HG02678 (cell line): ENCODE results near the gene OR5J2.
"Not testable (repeated sequence)": the region's sequence is repeated elsewhere in the genome, so short reads cannot be mapped to it uniquely, and the experiment has no call there.

ENCODE experiments used
- ATAC-seq: cut with Tn5 transposase; IDR thresholded peaks from one replicate; pipeline ENCODE4 v1.9.1; 2021; ENCODE audit warnings: mild to moderate bottlenecking, moderate library complexity; ENCODE audit not compliant: unreplicated experiment

Gene OR5J2

DNA sequence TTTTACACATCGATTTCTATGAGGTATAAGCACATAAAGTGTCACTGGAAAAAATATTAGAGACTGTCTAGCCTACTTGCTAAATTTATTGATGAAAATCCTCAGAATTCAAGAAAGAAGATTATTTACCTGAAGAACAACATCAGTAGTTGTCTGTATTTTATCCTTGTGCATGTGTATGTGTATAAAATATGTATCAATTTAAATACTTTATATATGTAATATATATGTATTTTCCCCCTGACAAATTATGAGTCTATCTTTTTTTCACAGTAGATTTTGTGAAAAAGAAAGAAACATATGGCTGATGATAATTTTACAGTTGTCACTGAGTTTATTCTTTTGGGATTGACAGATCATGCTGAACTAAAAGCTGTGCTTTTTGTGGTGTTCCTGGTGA is at the start of gene OR5J2:
OR5J2 (plus strand) TSS at position 301 of the 400 bp plus-strand sequence; CDS start at position 301, 0 bp downstream.
- no peak for ATAC-seq

DNA sequence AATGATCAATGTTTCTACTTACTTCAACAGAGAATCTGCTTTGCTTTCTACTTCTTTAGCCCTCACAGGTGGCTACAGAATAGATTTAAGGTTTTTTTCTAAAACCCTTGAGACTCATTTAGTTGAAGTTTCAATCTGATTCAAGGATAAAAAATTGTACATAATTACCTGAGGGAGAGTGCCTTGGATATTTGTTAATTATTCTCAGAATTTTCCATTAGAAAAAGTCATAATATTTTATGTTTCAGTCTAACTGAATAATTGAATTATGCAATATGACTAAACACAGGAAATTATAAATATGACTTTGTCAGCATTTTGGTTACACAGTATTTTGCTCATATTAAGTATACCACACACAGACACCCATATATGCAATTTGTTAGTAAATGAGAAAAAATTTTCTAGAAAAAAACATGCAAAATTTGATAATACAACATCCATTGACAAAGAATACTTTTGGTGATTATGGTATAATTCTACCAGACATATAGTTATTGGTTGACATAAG is 36.2 kb upstream of the OR5J2 start, which contains the start of gene OR8J3:
OR8J3 (minus strand) TSS at position 51 of the 511 bp plus-strand sequence. CDS start 2,483 bp downstream, outside the sequence.
- no peak for ATAC-seq

DNA sequence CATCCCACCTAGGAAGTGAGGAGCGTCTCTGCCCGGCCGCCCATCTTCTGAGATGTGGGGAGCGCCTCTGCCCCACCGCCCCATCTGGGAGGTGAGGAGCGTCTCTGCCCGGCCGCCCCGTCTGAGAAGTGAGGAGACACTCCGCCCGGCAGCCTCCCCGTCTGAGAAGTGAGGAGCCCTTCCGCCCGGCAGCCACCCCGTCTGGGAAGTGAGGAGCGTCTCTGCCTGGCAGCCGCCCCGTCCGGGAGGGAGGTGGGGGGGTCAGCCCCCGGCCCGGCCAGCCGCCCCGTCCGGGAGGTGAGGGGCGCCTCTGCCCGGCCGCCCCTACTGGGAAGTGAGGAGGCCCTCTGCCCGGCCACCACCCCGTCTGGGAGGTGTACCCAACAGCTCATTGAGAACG is 32.7 kb upstream of the OR5J2 start:
- not testable (repeated sequence) for ATAC-seq

DNA sequence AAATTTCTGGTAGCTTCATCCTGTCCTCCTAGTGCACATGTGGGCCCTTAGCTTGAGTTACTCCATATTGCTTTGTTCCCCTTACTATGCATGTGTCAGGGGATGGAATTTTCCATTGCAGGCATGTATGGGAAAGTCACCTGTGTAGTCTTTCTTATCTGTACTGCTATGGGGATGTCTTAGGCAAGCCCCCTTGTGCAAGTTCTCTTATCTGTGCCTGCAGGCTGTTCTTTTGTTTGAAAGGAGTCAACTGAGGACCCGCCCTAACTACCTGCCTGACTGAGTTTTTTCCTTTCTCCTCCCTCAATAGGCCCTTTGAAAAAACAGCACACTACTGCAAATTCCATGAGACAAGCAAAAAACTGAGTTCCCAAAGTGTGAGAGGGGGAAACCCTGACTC is 25.0 kb upstream of the OR5J2 start:
- no peak for ATAC-seq

DNA sequence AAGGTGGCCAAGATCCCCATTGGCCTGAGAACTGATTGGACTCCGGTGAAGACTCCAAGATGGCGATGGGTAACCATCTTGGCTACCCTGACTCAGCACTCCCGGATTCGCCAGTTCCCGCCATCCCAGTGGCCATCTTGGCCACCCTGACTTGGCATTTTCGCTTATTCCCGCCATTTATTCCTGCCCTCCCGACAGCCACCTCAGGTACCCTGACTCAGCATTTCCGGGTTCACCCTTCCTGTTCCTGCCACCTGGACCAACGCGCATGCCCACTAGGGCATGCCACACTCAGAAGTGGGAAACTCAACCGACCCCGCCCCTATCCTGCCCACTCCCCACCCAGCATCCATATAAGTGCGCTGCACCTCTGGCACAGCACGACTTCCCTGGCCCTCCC is 24.1 kb upstream of the OR5J2 start:
- ATAC-seq: no peak

DNA sequence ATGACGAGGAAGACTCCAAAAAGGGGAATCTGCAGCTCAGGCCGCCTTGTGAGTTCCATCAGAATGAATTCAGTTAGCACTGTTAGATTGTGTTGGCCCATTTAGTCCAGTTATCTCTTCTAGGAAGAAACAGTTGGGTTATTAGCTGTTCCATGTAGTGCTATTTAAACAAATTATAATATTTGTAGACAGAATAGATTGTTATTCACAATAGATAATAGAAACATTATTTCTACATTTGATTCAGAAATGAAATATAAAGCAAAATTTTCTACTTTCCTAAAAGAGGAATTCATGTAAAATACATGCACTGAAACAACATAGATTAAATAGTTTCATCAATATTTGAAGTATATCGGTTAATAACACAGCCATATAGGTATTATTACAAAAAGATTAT is 16.2 kb upstream of the OR5J2 start, which contains the start of gene OR8K5:
OR8K5 (minus strand) TSS at position 101 of the 400 bp plus-strand sequence; CDS start at position 101, 0 bp downstream.
- no peak for ATAC-seq

DNA sequence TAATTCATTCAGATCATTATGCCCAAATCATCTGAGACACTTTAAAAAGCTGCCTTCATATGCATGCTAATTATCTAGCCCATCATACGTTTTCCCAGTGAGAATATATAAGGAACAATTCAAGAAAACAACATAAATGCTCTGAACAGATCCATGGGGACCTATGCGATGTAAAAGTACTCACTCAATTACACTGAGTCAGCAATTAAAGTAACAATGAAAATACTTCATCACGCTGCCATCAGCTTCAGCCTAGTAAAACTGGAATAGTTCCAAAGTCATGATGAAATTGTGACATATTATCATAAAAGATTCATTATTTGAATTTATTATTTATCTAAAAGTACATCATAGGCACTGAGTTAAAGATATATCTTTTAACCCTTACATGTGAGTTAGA is 12.6 kb upstream of the OR5J2 start:
- no peak for ATAC-seq

DNA sequence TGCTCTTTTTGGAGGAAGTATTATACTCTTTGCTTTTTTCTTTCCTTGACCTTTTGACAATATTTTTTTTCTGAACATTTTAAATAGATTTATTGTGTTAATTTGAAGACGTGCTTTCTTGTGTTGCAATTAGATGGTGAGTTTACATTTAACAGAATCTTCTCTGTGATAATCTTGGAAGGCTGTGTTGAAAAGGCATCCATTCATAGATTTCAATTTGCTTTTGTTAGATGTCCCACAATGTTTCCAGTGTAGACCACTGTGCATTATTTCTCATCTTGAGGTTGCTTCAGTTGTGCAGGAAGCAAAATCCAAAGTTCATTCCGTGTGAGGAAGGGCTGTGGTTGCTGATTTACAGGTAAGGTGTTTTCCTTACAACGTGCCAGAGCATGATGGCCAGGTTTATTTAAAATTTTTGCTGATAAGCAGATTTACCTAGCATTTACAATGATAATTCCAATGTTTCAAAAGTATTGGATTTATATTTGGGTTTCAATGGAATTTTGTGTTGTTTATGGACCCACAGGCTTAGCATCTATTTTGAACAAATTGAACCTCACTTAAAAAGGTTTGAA is 4.1 kb upstream of the OR5J2 start:
- no peak for ATAC-seq

DNA sequence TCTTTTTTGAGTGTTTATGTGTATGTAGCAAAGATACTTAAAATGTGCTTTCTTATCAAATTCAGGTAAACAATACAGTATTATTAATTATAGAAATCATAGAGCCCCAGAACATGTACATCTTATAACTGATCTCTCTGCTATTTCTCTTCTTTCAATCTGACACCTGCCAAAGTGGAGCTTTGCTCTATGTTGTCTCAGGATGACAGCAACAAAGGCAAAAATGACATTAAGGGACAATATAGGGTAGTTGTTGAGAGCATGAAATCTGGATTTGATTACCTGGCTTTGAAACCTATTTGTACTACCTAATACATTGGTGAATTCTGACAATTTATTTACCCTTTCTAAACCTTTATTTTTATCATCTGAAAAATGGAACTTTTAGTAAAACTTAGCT is 7.0 kb downstream of the OR5J2 start:
- ATAC-seq: no peak

DNA sequence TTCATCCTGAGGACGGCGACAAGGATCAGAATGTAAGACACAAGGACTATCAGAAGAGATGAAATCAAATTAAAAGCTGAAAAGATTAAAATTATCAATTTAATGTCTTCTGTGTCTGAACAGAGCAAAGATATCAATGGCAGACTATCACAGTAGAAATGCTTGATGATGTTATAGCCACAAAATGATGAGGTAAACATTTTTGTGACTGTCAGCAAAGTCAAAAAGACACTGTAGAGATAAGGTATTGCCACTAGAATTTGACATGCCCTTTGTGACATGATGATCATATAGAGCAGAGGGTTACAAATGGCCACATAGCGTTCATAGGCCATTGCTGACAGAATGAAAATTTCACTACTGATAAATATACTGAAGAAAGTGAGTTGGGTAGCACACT is 12.2 kb downstream of the OR5J2 start:
- ATAC-seq: no peak

DNA sequence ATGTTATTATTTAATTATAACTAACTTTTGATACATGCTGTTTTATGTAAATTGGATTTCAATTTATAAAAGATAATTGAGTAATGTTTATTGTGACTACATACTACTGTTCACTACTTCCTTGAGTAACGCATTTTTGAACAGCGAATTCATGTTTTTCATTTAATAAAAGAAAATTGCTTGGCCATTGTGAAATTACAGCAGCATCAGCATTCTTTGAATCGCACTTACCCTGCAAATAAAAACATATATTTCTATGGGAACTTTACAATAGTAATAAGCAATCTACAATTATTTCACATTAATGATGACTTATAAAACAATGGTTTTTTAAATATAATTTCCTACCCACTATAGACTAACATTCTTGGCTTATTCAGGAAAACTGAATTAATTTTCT is 20.3 kb downstream of the OR5J2 start:
- no peak for ATAC-seq

DNA sequence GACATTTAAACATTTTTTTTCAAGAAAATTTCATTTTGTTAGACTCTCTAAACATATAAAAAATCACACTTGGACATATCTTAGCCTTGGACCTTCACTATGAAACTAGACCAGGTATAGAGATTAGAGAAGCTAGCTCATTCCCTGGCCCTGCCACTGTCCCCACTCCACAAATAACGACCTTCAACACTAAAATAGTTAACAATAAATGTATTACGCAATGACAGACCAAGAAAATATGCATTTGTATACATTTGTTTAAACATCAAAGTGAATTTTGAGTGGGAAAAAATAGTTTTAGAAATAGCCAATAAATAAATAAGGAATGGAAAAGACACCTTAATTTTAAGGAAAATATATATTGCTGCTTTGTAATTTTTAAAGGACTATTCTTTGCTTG is 20.9 kb downstream of the OR5J2 start:
- no peak for ATAC-seq

DNA sequence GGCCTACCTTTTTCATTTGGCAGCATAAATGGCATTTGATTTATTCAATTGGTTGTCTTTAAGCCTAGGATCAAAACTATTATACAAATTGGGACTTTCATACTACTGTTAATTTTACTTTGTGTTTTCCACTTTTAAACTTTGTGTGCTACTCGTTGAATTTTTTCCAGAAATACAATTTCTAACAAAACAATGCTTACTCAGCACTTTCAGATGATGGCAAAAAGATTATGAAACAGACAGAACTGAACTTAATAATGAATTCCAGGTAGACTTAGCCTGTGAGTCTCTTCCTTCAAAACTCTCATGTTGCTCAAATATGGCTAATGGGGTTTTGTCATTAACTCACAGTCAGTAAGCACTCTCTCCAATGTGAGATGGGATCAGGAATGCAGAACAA is 31.4 kb downstream of the OR5J2 start:
- no peak for ATAC-seq

DNA sequence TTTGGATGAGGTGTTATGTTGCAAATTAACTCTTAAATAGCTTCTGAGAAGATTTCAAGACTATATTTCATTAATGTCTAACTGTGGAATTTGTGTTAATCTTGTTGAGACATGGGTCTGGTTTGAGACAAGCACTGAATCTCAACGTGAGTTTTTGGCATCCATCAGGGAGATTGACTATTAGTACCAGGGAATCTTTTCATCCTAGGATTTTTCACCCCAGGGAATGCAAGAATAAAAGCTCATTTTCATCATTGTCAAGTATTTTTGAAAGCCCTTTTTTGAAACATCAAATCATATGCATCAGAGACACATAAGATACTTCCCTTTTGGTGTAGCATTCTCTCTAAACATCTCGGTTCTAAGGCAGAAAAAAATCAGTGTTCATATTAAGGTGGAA is 38.1 kb downstream of the OR5J2 start:
- no peak for ATAC-seq

DNA sequence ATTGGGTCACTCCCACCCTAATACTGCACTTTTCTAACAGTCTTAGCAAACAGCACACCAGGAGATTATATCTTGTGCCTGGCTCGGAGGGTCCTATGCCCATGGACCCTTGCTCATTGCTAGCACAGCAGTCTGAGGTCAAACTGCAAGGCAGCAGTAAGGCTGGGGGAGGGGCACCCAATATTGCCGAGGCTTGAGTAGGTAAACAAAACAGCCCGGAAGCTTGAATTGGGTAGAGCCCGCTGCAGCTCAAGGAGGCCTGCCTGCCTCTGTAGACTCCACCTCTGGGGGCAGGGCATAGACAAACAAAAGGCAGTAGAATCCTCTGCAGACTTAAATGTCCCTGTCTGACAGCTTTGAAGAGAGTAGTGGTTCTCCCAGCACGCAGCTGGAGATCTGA is 43.3 kb downstream of the OR5J2 start:
- not testable (repeated sequence) for ATAC-seq
